ENCODE results near the gene FAM222A. TPM values are rescaled to one million over a fixed set of nuclear protein-coding genes. Genes with fewer than 3 reads are reported as not detected.

Gene FAM222A
- total RNA-seq, 1 experiment from 2014 or later: 2.8 TPM

DNA sequence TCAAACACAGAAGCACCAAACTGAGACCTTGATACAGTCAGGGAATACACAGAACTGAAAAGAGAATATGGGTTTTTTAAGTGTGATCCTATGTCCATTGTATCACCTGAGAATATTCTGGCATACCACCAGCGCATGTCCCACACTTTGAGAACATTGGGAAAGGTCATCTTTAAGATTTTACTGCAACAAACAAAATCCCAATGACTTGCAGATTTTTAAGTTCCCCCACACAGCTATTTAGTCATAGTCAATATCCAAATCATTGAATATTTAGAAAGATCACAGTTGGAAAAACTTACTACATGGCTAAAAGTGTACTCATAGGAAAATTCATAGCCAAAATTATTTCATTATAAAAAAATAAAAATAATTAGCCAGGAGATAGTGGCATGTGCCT, 65.1 kb downstream of the FAM222A start:
- H3K9me3 ChIP-seq (ENCODE audit: control insufficient read depth, low read depth, low read length): no peaks in the 10 kb centered on the region
- peaks cover 6 to 8% of the 10 kb centered on the region in 2 experiments for H3K4me1 Mint-ChIP-seq
- no peak overlapping the region for H3K14ac ChIP-seq (ENCODE audit: insufficient read depth, low read length)
- H3K9ac ChIP-seq (ENCODE audit: extremely low read depth, insufficient read length, low read length): no peak overlapping the region
- no peak overlapping the region for H2BK5ac ChIP-seq (ENCODE audit: insufficient read length, low read length)
- no peak overlapping the region for H3K4ac ChIP-seq (ENCODE audit: low read depth, low read length)
- H3K27ac Mint-ChIP-seq: no peak overlapping the region
- no peaks in the 10 kb centered on the region for H3K79me2 ChIP-seq (ENCODE audit: insufficient read depth, low read length)
- no peak overlapping the region for H3K4me2 ChIP-seq (ENCODE audit: insufficient read depth, insufficient read length, low read length)
- H3K56ac ChIP-seq (ENCODE audit: insufficient read length, low read depth, low read length): no peak overlapping the region
- H3K27ac ChIP-seq (ENCODE audit: insufficient read length, low read depth, low read length): no peak overlapping the region
- no peaks in the 10 kb centered on the region for H3K79me1 ChIP-seq (ENCODE audit: insufficient read depth, low read depth, low read length, poor library complexity, severe bottlenecking)
- no peak overlapping the region for H2AFZ ChIP-seq (ENCODE audit: low read length)
- TF ChIP-seq, protein P1, sequence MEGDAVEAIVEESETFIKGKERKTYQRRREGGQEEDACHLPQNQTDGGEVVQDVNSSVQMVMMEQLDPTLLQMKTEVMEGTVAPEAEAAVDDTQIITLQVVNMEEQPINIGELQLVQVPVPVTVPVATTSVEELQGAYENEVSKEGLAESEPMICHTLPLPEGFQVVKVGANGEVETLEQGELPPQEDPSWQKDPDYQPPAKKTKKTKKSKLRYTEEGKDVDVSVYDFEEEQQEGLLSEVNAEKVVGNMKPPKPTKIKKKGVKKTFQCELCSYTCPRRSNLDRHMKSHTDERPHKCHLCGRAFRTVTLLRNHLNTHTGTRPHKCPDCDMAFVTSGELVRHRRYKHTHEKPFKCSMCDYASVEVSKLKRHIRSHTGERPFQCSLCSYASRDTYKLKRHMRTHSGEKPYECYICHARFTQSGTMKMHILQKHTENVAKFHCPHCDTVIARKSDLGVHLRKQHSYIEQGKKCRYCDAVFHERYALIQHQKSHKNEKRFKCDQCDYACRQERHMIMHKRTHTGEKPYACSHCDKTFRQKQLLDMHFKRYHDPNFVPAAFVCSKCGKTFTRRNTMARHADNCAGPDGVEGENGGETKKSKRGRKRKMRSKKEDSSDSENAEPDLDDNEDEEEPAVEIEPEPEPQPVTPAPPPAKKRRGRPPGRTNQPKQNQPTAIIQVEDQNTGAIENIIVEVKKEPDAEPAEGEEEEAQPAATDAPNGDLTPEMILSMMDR (conservative IDR thresholded peaks at IDR 0.05): no peak
- H4K91ac ChIP-seq (ENCODE audit: insufficient read length, low read depth, low read length): no peak overlapping the region
- no CpG with 5 or more reads among the region's 1 CpG for WGBS (ENCODE audit: extremely low coverage, insufficient read length, low lambda C conversion rate)
- H3K18ac ChIP-seq (ENCODE audit: insufficient read length, low read depth, low read length): no peak overlapping the region
- H3K4me3 Mint-ChIP-seq: no peak overlapping the region
- H2BK20ac ChIP-seq (ENCODE audit: low read depth, low read length, poor library complexity, severe bottlenecking): no peak overlapping the region
- no peak overlapping the region for H3K23ac ChIP-seq (ENCODE audit: insufficient read length, low read depth, low read length)
- no peak overlapping the region for H2BK15ac ChIP-seq (ENCODE audit: low read depth, low read length)
- H2BK120ac ChIP-seq (ENCODE audit: low read depth, low read length, poor library complexity, severe bottlenecking): no peak overlapping the region
- no peak overlapping the region for H2AK5ac ChIP-seq (ENCODE audit: insufficient read length, low read length)
- no peaks in the 10 kb centered on the region for H3K23me2 ChIP-seq (ENCODE audit: insufficient read length, low read depth, low read length, poor library complexity, severe bottlenecking)
- H4K20me1 ChIP-seq (ENCODE audit: control insufficient read depth, insufficient read depth, insufficient read length): no peaks in the 10 kb centered on the region
- H3K27me3 Mint-ChIP-seq (ENCODE audit: low read depth): peaks cover 2% of the 10 kb centered on the region; the same call in 1 of the 2 replicates
- no peak overlapping the region for H2BK12ac ChIP-seq (ENCODE audit: insufficient read length, low read depth, low read length)
- DNase-seq: no peak
- no peaks in the 10 kb centered on the region for H3K4me1 ChIP-seq (ENCODE audit: insufficient read depth, low read length)
- peaks cover 2 to 3% of the 10 kb centered on the region in 2 experiments; a peak in 2 of 5 replicates for H3K9me3 Mint-ChIP-seq
- no peak overlapping the region for H4K8ac ChIP-seq (replicated peaks; ENCODE audit: insufficient read length, low read depth, low read length)
- no peak overlapping the region for H3T11ph ChIP-seq (ENCODE audit: low read length)
- H4K5ac ChIP-seq (ENCODE audit: insufficient read length, low read depth, low read length): no peak overlapping the region
- H3K36me3 Mint-ChIP-seq (ENCODE audit: insufficient read depth in 1 of 3, low read depth in 3 of 3): peaks cover 0 to 5% (median 2%) of the 10 kb centered on the region in 3 experiments; a peak in 2 of 7 replicates
- H3K27me3 ChIP-seq (ENCODE audit: insufficient read depth, low read length): no peaks in the 10 kb centered on the region

Measured in H9 (cell line).